Stomach (tissue), 4 donors: ENCODE data around the gene NCKAP5.

Experiments used
- POLR2AphosphoS5 ChIP-seq, 3 donors: sonication (generic); formaldehyde crosslinking; IDR thresholded peaks; one replicate each; pipeline ENCODE4 v1.6.1; 2016; ENCODE audit warnings: antibody characterized with exemption in 3 of 3
- TF ChIP-seq, protein P1 (sequence below), 7 experiments: fragments of 450-650 bp in 4 of 7; fragments of 200-600 bp in 3 of 7; sonication (generic) in 3 of 7; IDR thresholded peaks; one replicate each; pipeline ENCODE4 v1.5.1; 2016 to 2019; ENCODE audit warnings: antibody characterized with exemption in 7 of 7, control low read depth in 2 of 7, mild to moderate bottlenecking in 1 of 7

DNA sequence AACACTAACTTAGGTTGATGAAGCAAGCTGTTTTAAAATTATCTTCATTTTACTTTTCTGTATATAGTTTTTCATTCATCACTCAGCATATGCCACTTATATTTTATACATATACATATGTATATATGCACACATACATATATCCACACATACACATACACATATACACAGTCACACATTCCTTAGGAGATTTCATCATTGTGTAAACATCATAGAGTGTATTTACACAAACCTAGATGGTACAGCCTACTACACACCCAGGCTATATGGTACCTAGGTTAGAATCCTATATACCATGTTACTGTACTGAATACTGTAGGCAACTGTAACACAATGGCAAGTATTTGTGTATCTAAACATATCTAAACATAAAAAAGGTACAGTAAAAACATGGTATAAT, 602.8 kb downstream of the NCKAP5 start:
- TF ChIP-seq, protein P1, sequence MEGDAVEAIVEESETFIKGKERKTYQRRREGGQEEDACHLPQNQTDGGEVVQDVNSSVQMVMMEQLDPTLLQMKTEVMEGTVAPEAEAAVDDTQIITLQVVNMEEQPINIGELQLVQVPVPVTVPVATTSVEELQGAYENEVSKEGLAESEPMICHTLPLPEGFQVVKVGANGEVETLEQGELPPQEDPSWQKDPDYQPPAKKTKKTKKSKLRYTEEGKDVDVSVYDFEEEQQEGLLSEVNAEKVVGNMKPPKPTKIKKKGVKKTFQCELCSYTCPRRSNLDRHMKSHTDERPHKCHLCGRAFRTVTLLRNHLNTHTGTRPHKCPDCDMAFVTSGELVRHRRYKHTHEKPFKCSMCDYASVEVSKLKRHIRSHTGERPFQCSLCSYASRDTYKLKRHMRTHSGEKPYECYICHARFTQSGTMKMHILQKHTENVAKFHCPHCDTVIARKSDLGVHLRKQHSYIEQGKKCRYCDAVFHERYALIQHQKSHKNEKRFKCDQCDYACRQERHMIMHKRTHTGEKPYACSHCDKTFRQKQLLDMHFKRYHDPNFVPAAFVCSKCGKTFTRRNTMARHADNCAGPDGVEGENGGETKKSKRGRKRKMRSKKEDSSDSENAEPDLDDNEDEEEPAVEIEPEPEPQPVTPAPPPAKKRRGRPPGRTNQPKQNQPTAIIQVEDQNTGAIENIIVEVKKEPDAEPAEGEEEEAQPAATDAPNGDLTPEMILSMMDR (IDR thresholded peaks at IDR 0.05): no peak
- TF ChIP-seq POLR2AphosphoS5 (IDR thresholded peaks at IDR 0.05): no peak
